ENCODE results near the gene SLC34A1. TPM values are rescaled to one million over a fixed set of nuclear protein-coding genes. Genes with fewer than 3 reads are reported as not detected.

SLC34A1 gene
- total RNA-seq, 2 experiments from 2014 or later: 0.35 to 0.63 TPM

DNA sequence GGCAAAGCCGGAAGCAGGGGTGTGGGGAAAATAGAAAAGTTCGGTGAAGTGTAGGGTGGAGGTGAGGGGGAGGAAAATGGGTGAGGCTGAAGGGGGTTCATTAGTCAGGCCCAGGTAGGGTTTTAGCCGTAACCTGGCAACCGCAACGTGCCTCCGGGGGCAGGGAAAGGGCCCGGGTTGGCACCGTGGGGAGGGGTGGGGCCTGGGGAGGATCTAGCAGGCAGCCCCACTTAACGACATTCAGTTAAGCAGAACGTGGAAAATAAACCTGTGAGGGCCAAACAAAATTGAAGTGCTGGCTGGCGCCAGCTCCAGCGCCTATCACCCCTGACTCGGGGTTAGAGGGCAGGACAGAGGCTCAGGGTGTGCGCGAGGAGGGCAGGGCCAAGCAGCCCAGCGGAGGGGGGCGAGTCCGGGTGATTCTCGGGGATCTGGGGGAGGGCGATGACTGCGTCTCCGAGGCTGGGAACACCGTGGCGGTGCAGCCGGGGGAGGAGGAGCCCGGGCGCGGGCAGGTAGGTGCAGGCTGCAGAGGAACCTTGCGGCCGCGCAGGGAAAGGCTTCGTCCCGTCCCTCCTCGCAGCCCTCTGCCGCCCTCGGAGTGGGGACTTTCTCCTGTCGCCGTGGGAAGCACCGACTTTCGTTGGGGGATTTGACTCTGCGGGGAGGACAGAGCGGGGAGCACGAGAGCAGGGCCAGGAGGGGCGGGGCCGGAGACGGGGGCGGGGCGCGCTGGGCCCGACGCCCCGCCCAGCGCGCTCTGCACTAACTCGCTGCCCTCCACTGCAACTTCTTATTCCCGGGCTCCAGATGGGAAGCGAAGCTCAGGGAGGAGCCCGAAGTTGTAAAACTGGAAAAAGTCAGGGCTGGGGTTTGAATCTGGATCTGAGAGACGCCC is 21.4 kb upstream of the SLC34A1 start:
- peak overlapping the region; percentile 84 for H3K27ac ChIP-seq (ENCODE audit: low read depth, low read length, poor library complexity, severe bottlenecking)
- no TSS peak for BruUV-seq (replicated peaks)
- CTCF ChIA-PET (ENCODE audit: unreplicated experiment): interaction anchor here (0.5 to 1.1 kb wide), 4 partner anchors 8 to 92 kb away, joined by 3 to 4 read pairs (median 4); no protein-coding TSS in a partner anchor
- peaks cover 8% of the 10 kb centered on the region; the same call in 1 of the 2 replicates for H3K36me3 ChIP-seq (ENCODE audit: insufficient read depth, low read length)
- intact Hi-C loops (cut with micrococcal nuclease; ENCODE audit: unreplicated experiment): no loop called here
- no peaks in the 10 kb centered on the region for H4K20me1 ChIP-seq (ENCODE audit: insufficient read depth, low read length)
- H3K79me2 ChIP-seq (ENCODE audit: insufficient read depth, low read depth, low read length): peaks cover 17% of the 10 kb centered on the region; the same call in 1 of the 2 replicates
- peak; percentile 48 for DNase-seq (ENCODE audit: low spot score)
- peaks cover 62% of the 10 kb centered on the region for H3K4me1 ChIP-seq (ENCODE audit: insufficient read depth, low read length, poor library complexity, severe bottlenecking)
- POLR2A ChIA-PET: interaction anchor here (0.8 to 3.2 kb wide), 7 partner anchors 7 to 51 kb away, joined by 3 to 35 read pairs (median 4); partner anchors contain the start of genes LMAN2 and MXD3
- TF ChIP-seq, protein P1, sequence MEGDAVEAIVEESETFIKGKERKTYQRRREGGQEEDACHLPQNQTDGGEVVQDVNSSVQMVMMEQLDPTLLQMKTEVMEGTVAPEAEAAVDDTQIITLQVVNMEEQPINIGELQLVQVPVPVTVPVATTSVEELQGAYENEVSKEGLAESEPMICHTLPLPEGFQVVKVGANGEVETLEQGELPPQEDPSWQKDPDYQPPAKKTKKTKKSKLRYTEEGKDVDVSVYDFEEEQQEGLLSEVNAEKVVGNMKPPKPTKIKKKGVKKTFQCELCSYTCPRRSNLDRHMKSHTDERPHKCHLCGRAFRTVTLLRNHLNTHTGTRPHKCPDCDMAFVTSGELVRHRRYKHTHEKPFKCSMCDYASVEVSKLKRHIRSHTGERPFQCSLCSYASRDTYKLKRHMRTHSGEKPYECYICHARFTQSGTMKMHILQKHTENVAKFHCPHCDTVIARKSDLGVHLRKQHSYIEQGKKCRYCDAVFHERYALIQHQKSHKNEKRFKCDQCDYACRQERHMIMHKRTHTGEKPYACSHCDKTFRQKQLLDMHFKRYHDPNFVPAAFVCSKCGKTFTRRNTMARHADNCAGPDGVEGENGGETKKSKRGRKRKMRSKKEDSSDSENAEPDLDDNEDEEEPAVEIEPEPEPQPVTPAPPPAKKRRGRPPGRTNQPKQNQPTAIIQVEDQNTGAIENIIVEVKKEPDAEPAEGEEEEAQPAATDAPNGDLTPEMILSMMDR (conservative IDR thresholded peaks at IDR 0.05; ENCODE audit: low read length): no peak
- TF ChIP-seq EZH2phosphoT487 (IDR thresholded peaks at IDR 0.05; ENCODE audit: borderline replicate concordance, low read depth, low read length): no peak
- peak overlapping the region; percentile 87 for H3K4me2 ChIP-seq (ENCODE audit: low read length)
- no peaks in the 10 kb centered on the region for H3K9me3 ChIP-seq (ENCODE audit: low read length)
- H3K9me2 ChIP-seq (ENCODE audit: insufficient read depth, low read length): no peaks in the 10 kb centered on the region
- H3K4me3 ChIP-seq (ENCODE audit: low read depth, low read length, poor library complexity, severe bottlenecking): peak overlapping the region; percentile 60
- peak overlapping the region; percentile 57; the same call in 1 of the 2 replicates for H2AFZ ChIP-seq (ENCODE audit: low read length)

DNA sequence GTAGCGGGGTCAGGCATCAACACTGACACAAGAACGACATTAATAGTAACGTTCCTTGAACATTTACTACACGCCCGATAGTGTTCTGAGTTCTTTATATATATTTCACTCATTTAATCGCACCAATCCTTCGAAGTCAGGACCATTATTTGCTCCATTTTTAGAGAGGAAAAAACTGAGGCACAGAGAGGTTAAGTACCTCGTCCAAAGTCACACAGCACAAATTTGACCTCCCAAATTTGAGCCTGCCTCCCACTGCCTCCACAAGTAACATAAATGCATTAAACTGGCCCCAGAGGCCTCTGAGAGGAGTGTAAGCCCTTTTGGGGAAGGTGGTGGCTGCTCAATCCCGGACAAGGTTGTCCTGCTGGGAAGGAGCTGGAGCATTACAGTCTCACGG is 20.7 kb upstream of the SLC34A1 start:
- Histone ChIP-seq H3K79me2 (ENCODE audit: insufficient read depth, low read depth, low read length) (peaks cover 15% of the 10 kb centered on the region; the same call in 1 of the 2 replicates), H3K4me2 (ENCODE audit: low read length) (peak overlapping the region; percentile 87), H3K9me2 (ENCODE audit: insufficient read depth, low read length) (no peaks in the 10 kb centered on the region), H3K9me3 (ENCODE audit: low read length) (no peaks in the 10 kb centered on the region), H4K20me1 (ENCODE audit: insufficient read depth, low read length) (no peaks in the 10 kb centered on the region), H2AFZ (ENCODE audit: low read length) (no peak overlapping the region), H3K4me3 (ENCODE audit: low read depth, low read length, poor library complexity, severe bottlenecking) (peak overlapping the region; percentile 60), H3K4me1 (ENCODE audit: insufficient read depth, low read length, poor library complexity, severe bottlenecking) (peaks cover 61% of the 10 kb centered on the region), H3K36me3 (ENCODE audit: insufficient read depth, low read length) (peaks cover 15% of the 10 kb centered on the region), H3K27ac (ENCODE audit: low read depth, low read length, poor library complexity, severe bottlenecking) (no peak overlapping the region)
- intact Hi-C loops (cut with micrococcal nuclease; ENCODE audit: unreplicated experiment): no loop called here
- ChIA-PET POLR2A (interaction anchor here (0.6 to 1.5 kb wide), 2 partner anchors 12 to 813 kb away, joined by 3 to 5 read pairs; partner anchors contain the start of gene LMAN2), CTCF (ENCODE audit: unreplicated experiment) (no interaction called here)
- no peak for DNase-seq (ENCODE audit: low spot score)
- no TSS peak for BruUV-seq (replicated peaks)
- TF ChIP-seq, protein P1 (conservative IDR thresholded peaks at IDR 0.05; ENCODE audit: low read length): no peak
- no peak for TF ChIP-seq EZH2phosphoT487 (IDR thresholded peaks at IDR 0.05; ENCODE audit: borderline replicate concordance, low read depth, low read length)

Measured in OCI-LY7 (cell line).